Esophagus muscularis mucosa (tissue), 4 donors: Measurements from ENCODE around the gene MND1.

Source experiments
- CTCF ChIP-seq, 3 experiments: fragments of 200-600 bp in 2 of 3; fragments of 450-650 bp in 1 of 3; sonication (generic) in 2 of 3; IDR thresholded peaks; one replicate each; pipeline ENCODE4 v1.5.1; 2017 to 2019; ENCODE audit warnings: antibody characterized with exemption in 3 of 3, mild to moderate bottlenecking in 2 of 3, moderate library complexity in 1 of 3
- EP300 ChIP-seq: sonication (generic); formaldehyde crosslinking; IDR thresholded peaks from one replicate; pipeline ENCODE4 v1.6.1; 2017; ENCODE audit warnings: antibody characterized with exemption
- POLR2A ChIP-seq: fragments of 450-650 bp; IDR thresholded peaks from one replicate; pipeline ENCODE4 v1.6.1; 2017; ENCODE audit warnings: antibody characterized with exemption, moderate library complexity, mild to moderate bottlenecking, low read depth
- POLR2AphosphoS5 ChIP-seq, 2 donors: sonication (generic); formaldehyde crosslinking; IDR thresholded peaks; one replicate each; pipeline ENCODE4 v1.6.1; 2017; ENCODE audit warnings: antibody characterized with exemption in 2 of 2

GRCh38 chr4:153348006-153348405 lies 3.5 kb downstream of the MND1 start:
- TF ChIP-seq CTCF (IDR thresholded peaks at IDR 0.05) (no peak), POLR2A (no peak), POLR2AphosphoS5 (IDR thresholded peaks at IDR 0.05) (no peak), EP300 (no peak)
